ENCODE data around the gene LMBRD1. TPM values are rescaled to one million over a fixed set of nuclear protein-coding genes. Genes with fewer than 3 reads are reported as not detected.
"Not testable (repeated sequence)": the region's sequence is repeated elsewhere in the genome, so short reads cannot be mapped to it uniquely, and the experiment has no call there.

The LMBRD1 gene
- total and polyA plus RNA-seq, 2 of the 8 experiments (the other 6 are each of a cell fraction or from before 2014, with no cell fraction given): 9.1 to 16.8 TPM

DNA sequence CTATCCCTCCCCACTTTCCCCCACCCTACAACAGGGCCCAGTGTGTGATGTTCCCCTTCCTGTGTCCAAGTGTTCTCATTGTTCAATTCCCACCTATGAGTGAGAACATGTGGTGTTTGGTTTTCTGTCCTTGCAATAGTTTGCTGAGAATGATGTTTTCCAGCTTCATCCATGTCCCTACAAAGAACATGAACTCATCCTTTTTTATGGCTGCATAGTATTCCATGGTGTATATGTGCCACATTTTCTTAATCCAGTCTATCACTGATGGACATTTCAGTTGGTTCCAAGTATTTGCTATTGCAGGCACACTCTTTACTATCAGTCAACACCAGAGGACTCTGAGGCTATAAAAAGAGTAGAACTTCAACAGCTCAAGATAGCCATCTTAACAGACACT, 2.0 kb upstream of the LMBRD1 start:
- H3K27me3 ChIP-seq (replicated peaks in 1 of 4; ENCODE audit: control insufficient read depth in 3 of 4, extremely low read depth in 1 of 4, insufficient read depth in 3 of 4, low read length in 3 of 4); H2BK120ac ChIP-seq (replicated peaks; ENCODE audit: low read depth, low read length); H4K20me1 ChIP-seq (replicated peaks in 1 of 2; ENCODE audit: control insufficient read depth in 1 of 2, insufficient read depth in 2 of 2, low read length in 2 of 2); H3K18ac ChIP-seq (ENCODE audit: extremely low read depth, low read length); H3K23ac ChIP-seq (ENCODE audit: insufficient read length); H3K4me3 ChIP-seq (ENCODE audit: extremely low read depth in 1 of 4, insufficient read depth in 2 of 4, low read depth in 3 of 4, low read length in 4 of 4); H3K4ac ChIP-seq (replicated peaks; ENCODE audit: insufficient read length, low read depth, low read length); H3K4me1 ChIP-seq (replicated peaks in 1 of 4; ENCODE audit: control insufficient read depth in 3 of 4, insufficient read depth in 4 of 4, low read length in 3 of 4); H3K36me3 ChIP-seq (ENCODE audit: control insufficient read depth in 2 of 4, insufficient read depth in 4 of 4, low read length in 3 of 4); CTCF ChIA-PET (ENCODE audit: partially characterized antibody); H2BK20ac ChIP-seq (ENCODE audit: low read length); H3K9ac ChIP-seq (replicated peaks in 1 of 4; ENCODE audit: extremely low read depth in 1 of 4, low read depth in 3 of 4, low read length in 3 of 4); H3K9me3 ChIP-seq (ENCODE audit: insufficient read depth in 2 of 2, low read depth in 1 of 2, low read length in 1 of 2); H2BK12ac ChIP-seq (ENCODE audit: low read depth, low read length); H3K23me2 ChIP-seq (ENCODE audit: low read depth, low read length); H3K79me1 ChIP-seq (ENCODE audit: low read depth, low read length); H3K27ac ChIP-seq (ENCODE audit: low read depth, low read length); H4K91ac ChIP-seq (replicated peaks; ENCODE audit: insufficient read length, low read length); H2BK5ac ChIP-seq (ENCODE audit: low read depth, low read length); FAIRE-seq; POLR2A ChIA-PET (ENCODE audit: partially characterized antibody); H3K14ac ChIP-seq (ENCODE audit: insufficient read length); H4K8ac ChIP-seq (ENCODE audit: extremely low read depth, insufficient read depth, low read length); H3K56ac ChIP-seq (replicated peaks; ENCODE audit: insufficient read length, low read depth, low read length); H3K4me2 ChIP-seq (ENCODE audit: insufficient read depth in 1 of 2, low read depth in 2 of 2, low read length in 2 of 2); H2AK5ac ChIP-seq (ENCODE audit: low read depth, low read length); H2AFZ ChIP-seq (ENCODE audit: low read length); H2BK15ac ChIP-seq (ENCODE audit: low read length); DNase-seq (ENCODE audit: low read depth in 1 of 2, low spot score in 2 of 2); H4K5ac ChIP-seq (ENCODE audit: insufficient read length, low read depth, low read length): not testable (repeated sequence)
- H3K79me2 ChIP-seq (ENCODE audit: control insufficient read depth in 1 of 2, insufficient read depth in 2 of 2, low read length in 2 of 2): peaks cover 0 to 22% of the 10 kb centered on the region in 2 experiments; a peak in 3 of 4 replicates
